ENCODE measurements around the gene KIAA1328. TPM values are rescaled to one million over a fixed set of nuclear protein-coding genes. Genes with fewer than 3 reads are reported as not detected.

KIAA1328 gene
- total RNA-seq, 6 experiments from 2014 or later: 2.7 to 3.3 (median 3.0) TPM

GRCh38 chr18:36848609-36849008, 19.7 kb downstream of the KIAA1328 start:
- DNase-seq: no peak
- Mint-ChIP-seq H3K4me3 (no peak overlapping the region), H3K36me3 (ENCODE audit: low read depth) (peaks cover 16% of the 10 kb centered on the region), H3K27me3 (ENCODE audit: insufficient read depth) (no peaks in the 10 kb centered on the region), H3K4me1 (ENCODE audit: low read depth) (peaks cover 36% of the 10 kb centered on the region), H3K27ac (no peak overlapping the region), H3K9me3 (peaks cover 17% of the 10 kb centered on the region)
- TF ChIP-seq CTCF (IDR thresholded peaks at IDR 0.05): no peak

GRCh38 chr18:36849288-36850006, 20.5 kb downstream of the KIAA1328 start:
- H3K4me1 Mint-ChIP-seq (ENCODE audit: low read depth): peaks cover 36% of the 10 kb centered on the region
- DNase-seq: peak; percentile 65
- no peak for TF ChIP-seq CTCF (IDR thresholded peaks at IDR 0.05)
- H3K36me3 Mint-ChIP-seq (ENCODE audit: low read depth): peaks cover 16% of the 10 kb centered on the region
- peak overlapping the region; percentile 20 for H3K27ac Mint-ChIP-seq
- peaks cover 17% of the 10 kb centered on the region for H3K9me3 Mint-ChIP-seq
- no peaks in the 10 kb centered on the region for H3K27me3 Mint-ChIP-seq (ENCODE audit: insufficient read depth)
- no peak overlapping the region; the same call in 1 of the 2 replicates for H3K4me3 Mint-ChIP-seq

- H3K27ac Mint-ChIP-seq: peak overlapping the region; percentile 80
- no peaks in the 10 kb centered on the region for H3K27me3 Mint-ChIP-seq (ENCODE audit: insufficient read depth)
- peaks cover 39% of the 10 kb centered on the region for H3K4me1 Mint-ChIP-seq (ENCODE audit: low read depth)
- H3K36me3 Mint-ChIP-seq (ENCODE audit: low read depth): peaks cover 16% of the 10 kb centered on the region
- H3K9me3 Mint-ChIP-seq: peaks cover 17% of the 10 kb centered on the region
- DNase-seq: peak; percentile 94
- peak overlapping the region; percentile 59 for H3K4me3 Mint-ChIP-seq
- no peak for TF ChIP-seq CTCF (IDR thresholded peaks at IDR 0.05)
Measured at GRCh38 chr18:36850527-36851201, 21.7 kb downstream of the KIAA1328 start.

GRCh38 chr18:36851202-36851590, 22.3 kb downstream of the KIAA1328 start:
- no peak for DNase-seq
- Mint-ChIP-seq H3K27me3 (ENCODE audit: insufficient read depth) (no peaks in the 10 kb centered on the region), H3K27ac (peak overlapping the region; percentile 80), H3K9me3 (peaks cover 17% of the 10 kb centered on the region), H3K4me3 (peak overlapping the region; percentile 59), H3K4me1 (ENCODE audit: low read depth) (peaks cover 44% of the 10 kb centered on the region), H3K36me3 (ENCODE audit: low read depth) (peaks cover 16% of the 10 kb centered on the region)
- TF ChIP-seq CTCF (IDR thresholded peaks at IDR 0.05): no peak

- Mint-ChIP-seq H3K4me3 (no peak overlapping the region), H3K4me1 (ENCODE audit: low read depth) (peaks cover 26% of the 10 kb centered on the region), H3K27me3 (ENCODE audit: insufficient read depth) (no peaks in the 10 kb centered on the region), H3K36me3 (ENCODE audit: low read depth) (peaks cover 14% of the 10 kb centered on the region), H3K9me3 (peaks cover 15% of the 10 kb centered on the region), H3K27ac (no peak overlapping the region)
- no peak for TF ChIP-seq CTCF (IDR thresholded peaks at IDR 0.05)
- no peak for DNase-seq
Measured at GRCh38 chr18:36856815-36857214, 27.9 kb downstream of the KIAA1328 start.
